Trophoblast cell (in vitro differentiated cells and primary cell): ENCODE measurements around the gene SLC66A2.
"Not testable (repeated sequence)": the region's sequence is repeated elsewhere in the genome, so short reads cannot be mapped to it uniquely, and the experiment has no call there.

Source experiments
- DNase-seq, 2 donors: peaks; one replicate each; pipeline ENCODE4 v3.0.0-alpha.2; 2016
- H2AFZ ChIP-seq: 2 replicates; pipeline ENCODE4 v1.6.1; 2013; ENCODE audit warnings: low read length, moderate library complexity, mild to moderate bottlenecking; ENCODE audit not compliant: insufficient read depth, poor library complexity
- H2AK5ac ChIP-seq: 2 replicates; pipeline ENCODE4 v1.6.1; 2013; ENCODE audit warnings: mild to moderate bottlenecking, low read length
- H2BK120ac ChIP-seq: 2 replicates; pipeline ENCODE4 v1.6.1; 2013; ENCODE audit warnings: low read length, mild to moderate bottlenecking, moderate library complexity; ENCODE audit not compliant: insufficient read depth, poor library complexity
- H2BK12ac ChIP-seq: 2 replicates; pipeline ENCODE4 v1.6.1; 2013; ENCODE audit warnings: mild to moderate bottlenecking, low read length, moderate library complexity
- H2BK5ac ChIP-seq: 2 replicates; pipeline ENCODE4 v1.6.1; 2013; ENCODE audit warnings: low read length, low read depth, moderate library complexity, mild to moderate bottlenecking; ENCODE audit not compliant: poor library complexity
- H3K14ac ChIP-seq: 2 replicates; pipeline ENCODE4 v1.6.1; 2013; ENCODE audit warnings: mild to moderate bottlenecking, low read length
- H3K18ac ChIP-seq: 2 replicates; pipeline ENCODE4 v1.6.1; 2013; ENCODE audit warnings: mild to moderate bottlenecking, low read length
- H3K23ac ChIP-seq: 2 replicates; pipeline ENCODE4 v1.6.1; 2013; ENCODE audit warnings: low read length
- H3K27ac ChIP-seq: 2 replicates; pipeline ENCODE4 v1.5.1; 2013; ENCODE audit warnings: low read depth, mild to moderate bottlenecking, inconsistent platforms, low read length, moderate library complexity
- H3K27me3 ChIP-seq: 2 replicates; pipeline ENCODE4 v1.6.1; 2013; ENCODE audit warnings: inconsistent platforms, mild to moderate bottlenecking, low read length, moderate library complexity; ENCODE audit not compliant: insufficient read depth
- H3K36me3 ChIP-seq, 2 experiments: 1 replicate in 1 of 2; 2 replicates in 1 of 2; pipeline ENCODE4 v1.6.1; 2013; ENCODE audit warnings: low read length in 2 of 2, mild to moderate bottlenecking in 2 of 2, moderate library complexity in 1 of 2; ENCODE audit not compliant: insufficient read depth in 2 of 2, control insufficient read depth in 1 of 2
- H3K4ac ChIP-seq: 2 replicates; pipeline ENCODE4 v1.6.1; 2013; ENCODE audit warnings: low read depth, mild to moderate bottlenecking, low read length, moderate library complexity
- H3K4me1 ChIP-seq, 2 experiments: 1 replicate in 1 of 2; 2 replicates in 1 of 2; pipeline ENCODE4 v1.6.1; 2013; ENCODE audit warnings: low read length in 2 of 2, mild to moderate bottlenecking in 2 of 2, moderate library complexity in 1 of 2; ENCODE audit not compliant: insufficient read depth in 2 of 2, control insufficient read depth in 1 of 2
- H3K4me2 ChIP-seq: 2 replicates; pipeline ENCODE4 v1.6.1; 2013; ENCODE audit warnings: inconsistent platforms, mild to moderate bottlenecking, low read length, moderate library complexity
- H3K4me3 ChIP-seq: 2 replicates; pipeline ENCODE4 v1.5.1; 2013; ENCODE audit warnings: mild to moderate bottlenecking, low read depth, low read length, inconsistent platforms
- H3K79me1 ChIP-seq: one replicate; pipeline ENCODE4 v1.6.1; 2013; ENCODE audit warnings: low read length
- H3K79me2 ChIP-seq: 2 replicates; pipeline ENCODE4 v1.6.1; 2013; ENCODE audit warnings: low read length, mild to moderate bottlenecking; ENCODE audit not compliant: control insufficient read depth, insufficient read depth, poor library complexity
- H3K9ac ChIP-seq: 2 replicates; pipeline ENCODE4 v1.6.1; 2013; ENCODE audit warnings: mild to moderate bottlenecking, low read length
- H3K9me3 ChIP-seq: 2 replicates; pipeline ENCODE4 v1.6.1; 2013; ENCODE audit warnings: low read depth, mild to moderate bottlenecking, control low read depth, inconsistent platforms, low read length; ENCODE audit not compliant: insufficient read depth
- H4K12ac ChIP-seq: 2 replicates; pipeline ENCODE4 v1.6.1; 2013; ENCODE audit warnings: low read depth, mild to moderate bottlenecking, low read length, moderate library complexity
- H4K8ac ChIP-seq: 2 replicates; pipeline ENCODE4 v1.6.1; 2013; ENCODE audit warnings: low read depth, mild to moderate bottlenecking, low read length, moderate library complexity
- H4K91ac ChIP-seq: one replicate; pipeline ENCODE4 v1.6.1; 2013; ENCODE audit warnings: low read depth, mild to moderate bottlenecking, low read length, moderate library complexity
- WGBS: extraction: QIAGEN DNeasy Blood & Tissue Kit; methylation state at CpG from one replicate; pipeline ENCODE4 v1.1.7; 2013; ENCODE audit warnings: missing lambda C conversion rate; ENCODE audit not compliant: insufficient read length, insufficient coverage; ENCODE audit errors: extremely low coverage; 5-methylcytosine and 5-hydroxymethylcytosine counted together

Gene SLC66A2

DNA sequence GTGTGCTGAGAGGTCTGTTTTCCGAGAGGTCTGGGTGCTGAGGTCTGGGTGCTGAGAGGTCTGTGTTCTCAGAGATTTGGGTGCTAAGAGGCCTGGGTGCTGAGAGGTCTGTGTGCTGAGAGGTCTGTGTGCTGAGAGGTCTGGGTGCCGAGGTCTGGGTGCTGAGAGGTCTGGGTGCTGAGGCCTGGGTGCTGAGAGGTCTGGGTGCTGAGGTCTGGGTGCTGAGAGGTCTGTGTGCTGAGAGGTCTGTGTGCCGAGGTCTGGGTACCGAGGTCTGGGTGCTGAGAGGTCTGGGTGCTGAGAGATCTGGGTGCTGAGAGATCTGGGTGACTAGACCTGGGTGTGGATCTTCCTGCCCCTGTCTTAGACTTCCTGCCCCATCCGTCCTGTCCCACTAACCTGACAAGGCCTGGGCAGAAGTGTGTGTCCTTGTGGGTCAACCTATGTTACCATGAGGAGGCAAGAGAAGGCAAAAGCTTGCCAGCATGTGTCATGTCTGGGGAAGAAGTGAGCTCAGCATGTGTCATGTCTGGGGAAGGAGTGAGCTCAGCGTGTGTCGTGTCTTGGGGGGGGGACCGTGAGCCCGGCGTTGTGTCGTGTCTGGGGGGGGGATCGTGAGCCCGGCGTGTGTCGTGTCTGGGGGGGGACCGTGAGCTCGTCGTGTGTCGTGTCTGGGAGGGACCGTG, 84.4 kb downstream of the SLC66A2 start:
- WGBS = no CpG with 5 or more reads among the region's 20 CpGs

DNA sequence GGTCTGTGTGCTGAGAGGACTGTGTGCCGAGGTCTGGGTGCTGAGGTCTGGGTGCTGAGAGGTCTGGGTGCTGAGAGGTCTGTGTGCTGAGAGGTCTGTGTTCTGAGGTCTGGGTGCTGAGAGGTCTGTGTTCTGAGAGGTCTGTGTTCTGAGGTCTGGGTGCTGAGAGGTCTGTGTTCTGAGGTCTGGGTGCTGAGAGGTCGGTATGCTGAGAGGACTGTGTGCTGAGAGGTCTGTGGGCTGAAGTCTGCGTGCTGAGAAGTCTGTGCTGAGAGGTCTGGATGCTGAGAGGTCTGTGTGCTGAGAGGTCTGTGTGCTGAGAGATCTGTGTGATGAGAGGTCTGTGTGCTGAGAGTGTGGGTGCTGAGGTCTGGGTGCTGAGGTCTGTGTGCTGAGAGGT, 85.5 kb downstream of the SLC66A2 start:
- not testable (repeated sequence) for DNase-seq, H3K36me3 ChIP-seq, H2AK5ac ChIP-seq, H2BK12ac ChIP-seq, H4K8ac ChIP-seq, H2AFZ ChIP-seq, H4K91ac ChIP-seq, H3K4me3 ChIP-seq, H3K79me1 ChIP-seq, H3K9ac ChIP-seq, H2BK120ac ChIP-seq, H3K27ac ChIP-seq, H4K12ac ChIP-seq, H3K27me3 ChIP-seq, H3K23ac ChIP-seq, H3K4ac ChIP-seq, H3K14ac ChIP-seq, H3K18ac ChIP-seq, H3K4me2 ChIP-seq, H3K4me1 ChIP-seq, H3K79me2 ChIP-seq, H2BK5ac ChIP-seq
- peaks cover 14% of the 10 kb centered on the region for H3K9me3 ChIP-seq
- WGBS = no CpG with 5 or more reads among the region's 3 CpGs

More for the DNA sequence above, 84.4 kb downstream of the SLC66A2 start:
- Histone ChIP-seq H3K4me2 (no peak overlapping the region), H2BK12ac (no peak overlapping the region), H3K18ac (no peak overlapping the region), H3K27ac (no peak overlapping the region), H4K91ac (no peak overlapping the region), H3K9ac (no peak overlapping the region), H3K14ac (no peak overlapping the region), H3K23ac (no peak overlapping the region), H3K79me1 (no peaks in the 10 kb centered on the region), H2BK5ac (no peak overlapping the region), H2AFZ (no peak overlapping the region), H3K36me3 (no peaks in the 10 kb centered on the region), H3K4me3 (no peak overlapping the region), H3K79me2 (no peaks in the 10 kb centered on the region), H3K9me3 (peaks cover 14% of the 10 kb centered on the region), H2BK120ac (no peak overlapping the region), H4K12ac (no peak overlapping the region), H2AK5ac (no peak overlapping the region), H3K4ac (no peak overlapping the region), H3K4me1 (no peaks in the 10 kb centered on the region), H4K8ac (no peak overlapping the region), H3K27me3 (no peaks in the 10 kb centered on the region)
- no peak for DNase-seq

DNA sequence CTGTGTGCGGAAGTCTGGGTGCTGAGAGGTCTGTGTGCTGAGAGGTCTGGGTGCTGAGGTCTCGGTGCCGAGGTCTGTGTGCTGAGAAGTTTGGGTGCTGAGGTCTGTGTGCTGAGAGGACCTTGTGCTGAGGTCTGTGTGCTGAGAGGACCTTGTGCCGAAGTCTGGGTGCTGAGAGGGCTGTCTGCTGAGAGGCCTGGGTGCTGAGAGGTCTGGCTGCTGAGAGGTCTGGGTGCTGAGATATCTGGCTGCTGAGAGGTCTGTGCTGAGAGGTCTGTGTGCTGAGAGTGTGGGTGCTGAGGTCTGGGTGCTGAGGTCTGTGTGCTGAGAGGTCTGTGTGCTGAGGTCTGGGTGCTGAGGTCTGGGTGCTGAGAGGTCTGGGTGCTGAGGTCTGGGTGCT, 86.5 kb downstream of the SLC66A2 start:
- H4K8ac ChIP-seq, H3K18ac ChIP-seq, DNase-seq, H3K27ac ChIP-seq, H2BK12ac ChIP-seq, H4K12ac ChIP-seq, H2BK5ac ChIP-seq, H3K23ac ChIP-seq, H3K14ac ChIP-seq, H3K9ac ChIP-seq, H3K4me1 ChIP-seq, H3K27me3 ChIP-seq, H3K36me3 ChIP-seq, H3K4me2 ChIP-seq, H3K79me1 ChIP-seq, H3K79me2 ChIP-seq, H2BK120ac ChIP-seq, H2AK5ac ChIP-seq, H3K4ac ChIP-seq, H2AFZ ChIP-seq, H3K4me3 ChIP-seq, H4K91ac ChIP-seq: not testable (repeated sequence)
- peaks cover 14% of the 10 kb centered on the region for H3K9me3 ChIP-seq
- WGBS = no CpG with 5 or more reads among the region's 4 CpGs

DNA sequence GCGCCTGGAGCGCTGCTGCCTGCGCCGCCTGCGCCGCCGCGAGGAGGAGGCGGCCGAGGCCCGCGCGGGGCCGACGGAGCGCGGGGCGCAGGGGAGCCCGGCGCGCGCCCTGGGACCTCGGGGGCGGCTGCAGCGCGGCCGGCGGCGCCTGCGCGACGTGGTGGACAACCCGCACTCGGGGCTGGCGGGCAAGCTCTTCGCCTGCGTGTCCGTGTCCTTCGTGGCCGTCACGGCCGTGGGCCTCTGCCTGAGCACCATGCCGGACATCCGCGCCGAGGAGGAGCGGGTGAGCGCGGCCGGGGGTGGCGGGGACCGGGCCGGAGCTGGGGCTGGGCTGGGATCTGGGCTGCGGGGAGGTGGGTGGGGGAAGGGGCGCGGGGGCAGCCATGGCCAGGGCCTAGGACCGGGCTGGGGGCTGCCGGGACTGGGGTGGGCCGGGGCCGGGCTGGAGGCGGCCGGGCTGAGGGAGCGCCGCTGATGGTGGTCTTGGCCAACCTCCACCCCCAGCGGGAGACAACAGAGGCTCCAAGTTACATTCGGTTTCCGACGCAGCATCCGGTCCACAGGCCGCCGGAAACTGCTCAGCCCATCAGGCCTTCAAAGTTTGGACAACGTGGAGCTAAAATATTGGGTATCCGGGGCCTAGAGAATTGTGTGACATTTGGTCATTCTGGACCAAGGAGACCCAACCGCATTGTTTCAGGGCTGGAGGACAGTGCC, 87.3 kb downstream of the SLC66A2 start:
- H3K23ac ChIP-seq = no peak overlapping the region
- no peak overlapping the region for H3K4me3 ChIP-seq
- H4K12ac ChIP-seq = no peak overlapping the region
- H3K79me2 ChIP-seq = no peaks in the 10 kb centered on the region
- no peak overlapping the region for H2BK12ac ChIP-seq
- H3K4me1 ChIP-seq = no peaks in the 10 kb centered on the region
- H3K79me1 ChIP-seq = no peaks in the 10 kb centered on the region
- H2AFZ ChIP-seq = no peak overlapping the region
- no peaks in the 10 kb centered on the region for H3K27me3 ChIP-seq
- H3K36me3 ChIP-seq = no peaks in the 10 kb centered on the region
- H4K8ac ChIP-seq = no peak overlapping the region
- no peak overlapping the region for H2BK120ac ChIP-seq
- H3K4ac ChIP-seq = no peak overlapping the region
- H3K18ac ChIP-seq = no peak overlapping the region
- H3K4me2 ChIP-seq = no peak overlapping the region
- no peak overlapping the region for H3K27ac ChIP-seq
- no peak overlapping the region for H3K14ac ChIP-seq
- H4K91ac ChIP-seq = no peak overlapping the region
- H3K9me3 ChIP-seq = peaks cover 14% of the 10 kb centered on the region
- H2AK5ac ChIP-seq = no peak overlapping the region
- DNase-seq = no peak
- H3K9ac ChIP-seq = no peak overlapping the region
- no CpG with 5 or more reads among the region's 74 CpGs for WGBS
- no peak overlapping the region for H2BK5ac ChIP-seq
